Neural progenitor cell (in vitro differentiated cells): ENCODE results near the gene FOXN4. TPM values are rescaled to one million over a fixed set of nuclear protein-coding genes. Genes with fewer than 3 reads are reported as not detected.
A peak's percentile ranks its signal among the peaks of the same experiment; 100 is the strongest.

Source experiments
- DNase-seq: peaks from one replicate; pipeline ENCODE4 v3.0.0-alpha.2; 2016; ENCODE audit warnings: low spot score
- H2AFZ ChIP-seq: fragments of 200-600 bp; sonication (generic); replicated peaks from 2 replicates; pipeline ENCODE4 v1.6.1; 2016; ENCODE audit warnings: antibody characterized with exemption
- H3F3A ChIP-seq: fragments of 200-600 bp; sonication (generic); 2 replicates; pipeline ENCODE4 v1.6.1; 2016; ENCODE audit warnings: antibody characterized with exemption, low read depth
- H3K27ac ChIP-seq: fragments of 200-600 bp; sonication (generic); 2 replicates; pipeline ENCODE4 v1.5.1; 2016; ENCODE audit warnings: mild to moderate bottlenecking
- H3K27me3 ChIP-seq: fragments of 200-600 bp; sonication (generic); 2 replicates; pipeline ENCODE4 v1.6.1; 2016; ENCODE audit warnings: mild to moderate bottlenecking, moderate library complexity
- H3K36me3 ChIP-seq: fragments of 200-600 bp; sonication (generic); 2 replicates; pipeline ENCODE4 v1.5.1; 2016
- H3K4me1 ChIP-seq: fragments of 200-600 bp; sonication (generic); 2 replicates; pipeline ENCODE4 v1.6.1; 2016; ENCODE audit warnings: mixed run types
- H3K4me2 ChIP-seq: fragments of 200-600 bp; sonication (generic); 2 replicates; pipeline ENCODE4 v1.6.1; 2016
- H3K4me3 ChIP-seq: fragments of 200-600 bp; sonication (generic); 2 replicates; pipeline ENCODE4 v1.5.1; 2016
- H3K79me2 ChIP-seq: fragments of 200-600 bp; sonication (generic); 2 replicates; pipeline ENCODE4 v1.6.1; 2016; ENCODE audit warnings: low read depth
- H3K9ac ChIP-seq: fragments of 200-600 bp; sonication (generic); 2 replicates; pipeline ENCODE4 v1.6.1; 2016
- H3K9me3 ChIP-seq: fragments of 200-600 bp; sonication (generic); 2 replicates; pipeline ENCODE4 v1.5.1; 2016; ENCODE audit warnings: low read depth
- H4K20me1 ChIP-seq: fragments of 200-600 bp; sonication (generic); 2 replicates; pipeline ENCODE4 v1.6.1; 2016; ENCODE audit warnings: low read depth
- H3K27ac Mint-ChIP-seq: 3 replicates; pipeline ENCODE4 v1.8.0; 2021; ENCODE audit warnings: mixed read lengths
- H3K27me3 Mint-ChIP-seq: 2 replicates; pipeline ENCODE4 v1.8.0; 2022; ENCODE audit warnings: low read depth, mild to moderate bottlenecking, inconsistent platforms, moderate library complexity, mixed read lengths; ENCODE audit not compliant: insufficient read depth
- H3K36me3 Mint-ChIP-seq: 3 replicates; pipeline ENCODE4 v1.8.0; 2021; ENCODE audit warnings: mixed read lengths
- H3K4me1 Mint-ChIP-seq: 3 replicates; pipeline ENCODE4 v1.8.0; 2021; ENCODE audit warnings: mixed read lengths
- H3K4me3 Mint-ChIP-seq: 3 replicates; pipeline ENCODE4 v1.8.0; 2021; ENCODE audit warnings: mild to moderate bottlenecking, moderate library complexity, mixed read lengths
- H3K9me3 Mint-ChIP-seq: 3 replicates; pipeline ENCODE4 v1.8.0; 2020; ENCODE audit warnings: mixed read lengths
- CTCF ChIP-seq: fragments of 200-600 bp; sonication (generic); IDR thresholded peaks from 2 replicates; pipeline ENCODE4 v1.5.1; 2017; ENCODE audit warnings: antibody characterized with exemption, mild to moderate bottlenecking
- EZH2 ChIP-seq: fragments of 200-600 bp; sonication (generic); IDR thresholded peaks from 2 replicates; pipeline ENCODE4 v1.6.1; 2017; ENCODE audit warnings: antibody characterized with exemption, mild to moderate bottlenecking, moderate library complexity
- EZH2phosphoT487 ChIP-seq: fragments of 200-600 bp; sonication (generic); IDR thresholded peaks from 2 replicates; pipeline ENCODE4 v1.6.1; 2017; ENCODE audit warnings: antibody characterized with exemption
- total RNA-seq: library from RNA; depleted of rRNA; stranded (reverse); fragments of >200 nt; gene quantifications from 2 replicates; pipeline ENCODE4 v1.2.3, GENCODE V29; 2015; ENCODE audit warnings: low replicate concordance

FOXN4 gene, protein sequence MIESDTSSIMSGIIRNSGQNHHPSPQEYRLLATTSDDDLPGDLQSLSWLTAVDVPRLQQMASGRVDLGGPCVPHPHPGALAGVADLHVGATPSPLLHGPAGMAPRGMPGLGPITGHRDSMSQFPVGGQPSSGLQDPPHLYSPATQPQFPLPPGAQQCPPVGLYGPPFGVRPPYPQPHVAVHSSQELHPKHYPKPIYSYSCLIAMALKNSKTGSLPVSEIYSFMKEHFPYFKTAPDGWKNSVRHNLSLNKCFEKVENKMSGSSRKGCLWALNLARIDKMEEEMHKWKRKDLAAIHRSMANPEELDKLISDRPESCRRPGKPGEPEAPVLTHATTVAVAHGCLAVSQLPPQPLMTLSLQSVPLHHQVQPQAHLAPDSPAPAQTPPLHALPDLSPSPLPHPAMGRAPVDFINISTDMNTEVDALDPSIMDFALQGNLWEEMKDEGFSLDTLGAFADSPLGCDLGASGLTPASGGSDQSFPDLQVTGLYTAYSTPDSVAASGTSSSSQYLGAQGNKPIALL
- 0.25 TPM in 1 of 2 replicates, not detected in the other for total RNA-seq

DNA sequence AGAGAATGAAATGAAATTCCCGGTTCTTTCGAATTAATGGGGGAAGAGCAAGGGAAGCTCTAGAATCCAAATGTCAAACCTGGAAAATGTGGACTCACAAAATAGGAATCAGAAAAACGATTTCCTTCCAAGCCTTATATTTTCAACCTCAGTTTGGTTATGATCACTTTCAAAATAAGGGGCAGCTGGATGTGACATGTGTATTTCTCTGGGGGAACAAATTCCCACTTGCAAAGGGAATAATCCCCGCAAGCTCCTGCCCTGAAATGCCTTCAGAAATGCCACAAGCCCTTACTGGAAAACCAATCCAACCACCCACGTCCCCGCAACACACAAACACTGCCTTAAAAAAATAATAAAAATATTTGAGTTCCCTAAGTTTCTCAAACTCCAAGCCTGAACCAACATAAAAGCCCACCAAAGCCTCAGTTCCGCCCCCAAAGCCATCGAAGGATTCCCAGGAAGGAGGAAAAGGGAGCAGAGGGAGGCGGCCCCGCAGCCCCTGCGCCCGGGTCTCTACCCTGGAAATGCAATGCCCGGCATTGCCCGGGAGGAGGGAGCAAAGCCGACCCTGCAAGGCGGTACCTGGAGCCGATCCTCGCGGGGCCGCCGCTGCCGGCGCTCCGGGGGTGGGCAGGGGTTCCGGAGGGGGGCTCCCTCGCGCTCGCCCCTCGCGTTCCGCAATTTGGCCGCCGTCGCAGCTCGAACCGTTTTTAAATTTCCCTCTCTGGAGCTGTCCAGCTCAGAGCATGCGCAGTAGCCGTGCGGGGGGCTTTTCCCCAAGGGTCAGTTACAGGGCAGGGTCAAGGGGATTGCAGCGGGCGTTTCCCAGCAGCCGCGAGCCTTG lies at the start of gene FOXN4:
Gene FOXN4, minus strand, starts transcription at position 751 of the 847 bp plus-strand sequence. CDS start 963 bp downstream, outside the sequence.
- H3K79me2 ChIP-seq, result no peaks in the 10 kb centered on the region
- no peaks in the 10 kb centered on the region for H3K36me3 ChIP-seq
- DNase-seq, result peak; percentile 81
- Mint-ChIP-seq H3K4me1 (peaks cover 20% of the 10 kb centered on the region), H3K4me3 (peak within 1 kb of the TSS; percentile 97), H3K36me3 (no peaks in the 10 kb centered on the region), H3K27ac (no peak within 1 kb of the TSS), H3K27me3 (peaks cover 37% of the 10 kb centered on the region), H3K9me3 (no peaks in the 10 kb centered on the region)
- H3K9me3 ChIP-seq, result no peaks in the 10 kb centered on the region
- H3K9ac ChIP-seq, result no peak within 1 kb of the TSS
- H3K4me1 ChIP-seq, result peaks cover 14% of the 10 kb centered on the region
- peak; percentile 92 for TF ChIP-seq EZH2
- TF ChIP-seq EZH2phosphoT487, result peak; percentile 73
- TF ChIP-seq CTCF, result peak; percentile 18
- peak within 1 kb of the TSS; percentile 68 for H2AFZ ChIP-seq
- peaks cover 10% of the 10 kb centered on the region for H3F3A ChIP-seq
- peak within 1 kb of the TSS; percentile 95 for H3K4me2 ChIP-seq
- peak within 1 kb of the TSS; percentile 54 for H3K4me3 ChIP-seq
- H3K27me3 ChIP-seq, result peaks cover 85% of the 10 kb centered on the region
- H4K20me1 ChIP-seq, result no peaks in the 10 kb centered on the region
- H3K27ac ChIP-seq, result no peak within 1 kb of the TSS

- H3K27me3 Mint-ChIP-seq, result peaks cover 4% of the 10 kb centered on the region
- no peak for DNase-seq
- no peaks in the 10 kb centered on the region for H3K27me3 ChIP-seq
These were observed 49.2 kb upstream of the FOXN4 start for GRCh38 chr12:109358154-109358869.

More at GRCh38 chr12:109358154-109358869, 49.2 kb upstream of the FOXN4 start:
- no peaks in the 10 kb centered on the region for H4K20me1 ChIP-seq
- H3K9me3 ChIP-seq, result no peaks in the 10 kb centered on the region
- no peak overlapping the region for H2AFZ ChIP-seq
- H3K79me2 ChIP-seq, result no peaks in the 10 kb centered on the region
- Mint-ChIP-seq H3K9me3 (no peaks in the 10 kb centered on the region), H3K36me3 (no peaks in the 10 kb centered on the region), H3K4me1 (peaks cover 18% of the 10 kb centered on the region), H3K4me3 (no peak overlapping the region), H3K27ac (no peak overlapping the region)
- no peak overlapping the region for H3K27ac ChIP-seq
- peaks cover 12% of the 10 kb centered on the region for H3K4me1 ChIP-seq
- no peak overlapping the region for H3K4me3 ChIP-seq
- H3K9ac ChIP-seq, result no peak overlapping the region
- TF ChIP-seq CTCF, result no peak
- no peak for TF ChIP-seq EZH2phosphoT487
- no peak for TF ChIP-seq EZH2
- H3K36me3 ChIP-seq, result no peaks in the 10 kb centered on the region
- H3F3A ChIP-seq, result peaks cover 3% of the 10 kb centered on the region
- H3K4me2 ChIP-seq, result no peak overlapping the region
